ENCODE results near the gene HDAC2. TPM values are rescaled to one million over a fixed set of nuclear protein-coding genes. Genes with fewer than 3 reads are reported as not detected.

The HDAC2 gene
- total and polyA plus RNA-seq, 2 of the 13 experiments (the other 11 are each of a cell fraction or from before 2014, with no cell fraction given): 99.6 to 114 TPM

- 46% methylated on average over 4 of the region's 4 CpGs for WGBS (ENCODE audit: low lambda C conversion rate)
- H3K27ac ChIP-seq (ENCODE audit: extremely low read length, insufficient read depth, low read length): no peak overlapping the region
- FAIRE-seq (no peak), ATAC-seq (no peak), DNase-seq (ENCODE audit: low spot score) (no peak)
- H3K79me2 ChIP-seq (ENCODE audit: insufficient read depth, low read length): no peaks in the 10 kb centered on the region
- TF ChIP-seq STAT6 (CRISPR knock-in tag; IDR thresholded peaks at IDR 0.05; ENCODE audit: borderline replicate concordance) (no peak), DPF2 (CRISPR knock-in tag; IDR thresholded peaks at IDR 0.05; ENCODE audit: borderline replicate concordance, low read depth) (no peak), NFKB2 (CRISPR knock-in tag; IDR thresholded peaks at IDR 0.05; ENCODE audit: borderline replicate concordance) (no peak), MYPOP (CRISPR knock-in tag; IDR thresholded peaks at IDR 0.05) (no peak), ZNF546 (CRISPR knock-in tag; conservative IDR thresholded peaks at IDR 0.05) (no peak), RAD51 (IDR thresholded peaks at IDR 0.05; ENCODE audit: borderline replicate concordance) (no peak), ARID2 (CRISPR knock-in tag; IDR thresholded peaks at IDR 0.05; ENCODE audit: borderline replicate concordance) (no peak), ZNF580 (CRISPR knock-in tag; IDR thresholded peaks at IDR 0.05; ENCODE audit: borderline replicate concordance, low read depth) (no peak), TIGD3 (CRISPR knock-in tag; IDR thresholded peaks at IDR 0.05; ENCODE audit: borderline replicate concordance) (no peak), ZNF879 (CRISPR knock-in tag; IDR thresholded peaks at IDR 0.05) (no peak), MAFF (IDR thresholded peaks at IDR 0.05; ENCODE audit: low read depth, low read length) (no peak), ZSCAN22 (CRISPR knock-in tag; IDR thresholded peaks at IDR 0.05) (no peak), ZNF761 (CRISPR knock-in tag; conservative IDR thresholded peaks at IDR 0.05) (no peak), PLRG1 (conservative IDR thresholded peaks at IDR 0.05) (no peak), ZNF484 (CRISPR knock-in tag; IDR thresholded peaks at IDR 0.05; ENCODE audit: borderline replicate concordance, low read depth) (no peak), HDAC6 (IDR thresholded peaks at IDR 0.05; ENCODE audit: low read depth, low read length) (no peak), ZNF264 (CRISPR knock-in tag; IDR thresholded peaks at IDR 0.05) (no peak), ADNP (CRISPR knock-in tag; IDR thresholded peaks at IDR 0.05) (no peak)
- no peak overlapping the region for H3K4me3 ChIP-seq (replicated peaks in 1 of 3; ENCODE audit: insufficient read depth in 1 of 3, low read depth in 2 of 3, low read length in 3 of 3)
- H3K36me3 ChIP-seq (replicated peaks in 1 of 2; ENCODE audit: control insufficient read depth in 1 of 2, insufficient read depth in 2 of 2, low read length in 2 of 2): no peaks in the 10 kb centered on the region
- ChIA-PET CTCF (ENCODE audit: low intra/inter-chr PET ratio, low total read pairs) (no interaction called here), POLR2A (no interaction called here)
- in situ Hi-C loops (cut with HindIII; ENCODE audit: extremely low pct_ligation_motif_present, low pct_unique_long_range_greater_than_20kb) (no loop called here), intact Hi-C loops (cut with micrococcal nuclease; ENCODE audit: unreplicated experiment) (no loop called here)
- no peak overlapping the region for H3K9ac ChIP-seq (ENCODE audit: insufficient read depth, low read depth, low read length)
- no peaks in the 10 kb centered on the region for H4K20me1 ChIP-seq (ENCODE audit: insufficient read depth, low read length)
- H3K27me3 ChIP-seq (ENCODE audit: control insufficient read depth in 1 of 2, insufficient read depth in 2 of 2, low read length in 2 of 2): peaks cover 0 to 4% of the 10 kb centered on the region in 2 experiments; a peak in 2 of 5 replicates
- peak overlapping the region; percentile 27 for H2AFZ ChIP-seq (ENCODE audit: low read length)
- no TSS peak for BruUV-seq (replicated peaks)
- no peaks in the 10 kb centered on the region for H3K9me3 ChIP-seq (ENCODE audit: low read length)
- H3K4me1 ChIP-seq (ENCODE audit: insufficient read depth, low read length): peaks cover 10% of the 10 kb centered on the region
- peak overlapping the region; percentile 39 for H3K4me2 ChIP-seq (ENCODE audit: low read depth, low read length)
These were observed 37.4 kb upstream of the HDAC2 start for GRCh38 chr6:114008331-114008730.
